Testis (tissue), 2 donors: ENCODE measurements around the gene MRFAP1L1.

ENCODE experiments used
- CTCF ChIP-seq, 3 experiments: fragments of 450-650 bp in 2 of 3; fragments of 200-600 bp in 1 of 3; sonication (generic) in 1 of 3; IDR thresholded peaks; one replicate each; pipeline ENCODE4 v1.5.1; 2016 to 2019; ENCODE audit warnings: antibody characterized with exemption in 3 of 3, mild to moderate bottlenecking in 2 of 3, moderate library complexity in 1 of 3
- POLR2A ChIP-seq: fragments of 450-650 bp; IDR thresholded peaks from one replicate; pipeline ENCODE4 v1.6.1; 2017; ENCODE audit warnings: antibody characterized with exemption, mild to moderate bottlenecking, moderate library complexity

- no peak for TF ChIP-seq CTCF (IDR thresholded peaks at IDR 0.05)
- no peak for TF ChIP-seq POLR2A
These were observed 38.0 kb downstream of the MRFAP1L1 start for GRCh38 chr4:6671648-6672047.
